C4-2B (cell line): Measurements from ENCODE around the gene MAPKBP1.
A peak's percentile ranks its signal among the peaks of the same experiment; 100 is the strongest.

ENCODE experiments used
- H3K27ac ChIP-seq: fragments of 450-650 bp; 2 replicates; pipeline ENCODE4 v1.5.1; 2017
- CTCF ChIP-seq: fragments of 450-650 bp; conservative IDR thresholded peaks from 2 replicates; pipeline ENCODE4 v1.5.1; 2017; ENCODE audit warnings: mild to moderate bottlenecking
- ZFX ChIP-seq: fragments of 450-650 bp; IDR thresholded peaks from 2 replicates; pipeline ENCODE4 v1.6.1; 2017

The MAPKBP1 gene

GRCh38 chr15:41836713-41837454 is 62.6 kb downstream of the MAPKBP1 start:
- no peak overlapping the region for H3K27ac ChIP-seq
- TF ChIP-seq CTCF (no peak), ZFX (no peak)

GRCh38 chr15:41838400-41838897 is 64.2 kb downstream of the MAPKBP1 start, which contains the start of gene PLA2G4B:
Gene PLA2G4B (plus strand): TSS chr15:41838847. CDS start chr15:41838914, 67 bp downstream.
- no peak for TF ChIP-seq CTCF
- no peak for TF ChIP-seq ZFX

GRCh38 chr15:41839781-41840491 is 65.7 kb downstream of the MAPKBP1 start:
- H3K27ac ChIP-seq = peak overlapping the region; percentile 69
- no peak for TF ChIP-seq ZFX
- TF ChIP-seq CTCF = no peak

More at GRCh38 chr15:41838400-41838897, 64.2 kb downstream of the MAPKBP1 start, which contains the start of gene PLA2G4B:
- H3K27ac ChIP-seq = peak within 1 kb of the TSS; percentile 69

- TF ChIP-seq ZFX = no peak
- no peak for TF ChIP-seq CTCF
These were observed 66.4 kb downstream of the MAPKBP1 start for GRCh38 chr15:41840673-41841072.

GRCh38 chr15:41841131-41841530 is 66.8 kb downstream of the MAPKBP1 start:
- no peak overlapping the region for H3K27ac ChIP-seq
- TF ChIP-seq CTCF (no peak), ZFX (no peak)

More at GRCh38 chr15:41840673-41841072, 66.4 kb downstream of the MAPKBP1 start:
- H3K27ac ChIP-seq = peak overlapping the region; percentile 69

- no peak overlapping the region for H3K27ac ChIP-seq
- TF ChIP-seq CTCF = no peak
- no peak for TF ChIP-seq ZFX
These were observed 67.9 kb downstream of the MAPKBP1 start for GRCh38 chr15:41842229-41842628.

- H3K27ac ChIP-seq = no peak overlapping the region
- no peak for TF ChIP-seq CTCF
- TF ChIP-seq ZFX = no peak
These were observed 69.3 kb downstream of the MAPKBP1 start for GRCh38 chr15:41843571-41843970.
